Activated CD4-positive, alpha-beta T cell treated with anti-CD3 and anti-CD28 coated beads for 4 hours (primary cell): Measurements from ENCODE around the gene PARVG.

Experiments
- DNase-seq, 2 donors: peaks; one replicate each; pipeline ENCODE4 v3.0.0-alpha.2; 2020

PARVG gene

DNA sequence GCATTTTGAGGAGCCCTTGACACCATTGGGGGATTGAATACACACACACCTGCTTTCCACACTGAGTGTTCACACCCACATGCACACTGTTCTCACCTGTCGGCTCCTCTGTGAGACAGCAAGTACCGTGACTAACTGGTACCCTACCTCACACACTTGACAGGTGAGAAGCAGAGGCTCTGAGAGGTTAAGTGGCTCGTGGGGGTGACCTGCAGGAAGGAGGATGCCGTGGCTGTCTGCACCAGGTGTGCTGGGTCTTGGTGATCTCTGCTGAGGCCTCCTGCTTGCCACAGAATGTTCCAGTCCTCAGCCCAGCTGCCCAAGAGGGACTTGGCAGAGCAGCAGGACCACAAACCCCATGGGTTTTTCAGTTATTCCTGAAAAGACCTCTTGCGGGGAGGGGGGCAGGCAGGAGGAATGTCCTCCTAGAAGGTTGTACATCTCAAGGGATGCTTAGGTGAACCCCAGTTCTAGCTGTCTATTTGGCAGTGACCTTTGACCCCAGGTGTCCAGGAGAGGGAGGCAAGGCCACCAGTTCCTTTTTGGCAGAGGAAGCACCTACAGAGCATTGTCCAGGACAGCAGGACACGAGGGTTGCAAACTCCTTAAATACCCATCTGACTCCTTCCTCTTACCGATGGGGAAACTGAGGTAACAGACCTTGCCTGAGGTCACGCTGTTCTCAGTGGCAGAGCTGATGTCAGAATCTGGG is 66.0 kb downstream of the PARVG start:
- no peak for DNase-seq

DNA sequence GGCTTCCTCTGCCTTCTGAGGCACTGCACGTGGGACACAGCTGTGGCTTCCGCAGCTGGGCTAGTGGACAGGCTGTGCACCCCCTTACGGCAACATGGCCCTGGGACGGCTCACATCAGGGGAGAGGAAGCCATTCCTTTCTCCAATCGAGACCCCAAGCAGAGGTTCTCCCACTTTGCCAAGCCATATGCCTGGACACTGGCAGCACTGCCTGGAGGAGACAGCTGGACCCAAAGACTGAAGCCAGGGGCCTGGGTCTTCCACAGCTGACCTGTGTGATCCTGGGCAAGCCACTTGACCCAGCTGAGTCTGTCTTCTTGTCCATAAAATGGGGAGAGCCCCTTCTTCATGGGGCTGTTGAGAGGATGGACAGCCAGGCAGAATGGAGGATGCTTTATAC is 66.6 kb downstream of the PARVG start:
- no peak for DNase-seq

DNA sequence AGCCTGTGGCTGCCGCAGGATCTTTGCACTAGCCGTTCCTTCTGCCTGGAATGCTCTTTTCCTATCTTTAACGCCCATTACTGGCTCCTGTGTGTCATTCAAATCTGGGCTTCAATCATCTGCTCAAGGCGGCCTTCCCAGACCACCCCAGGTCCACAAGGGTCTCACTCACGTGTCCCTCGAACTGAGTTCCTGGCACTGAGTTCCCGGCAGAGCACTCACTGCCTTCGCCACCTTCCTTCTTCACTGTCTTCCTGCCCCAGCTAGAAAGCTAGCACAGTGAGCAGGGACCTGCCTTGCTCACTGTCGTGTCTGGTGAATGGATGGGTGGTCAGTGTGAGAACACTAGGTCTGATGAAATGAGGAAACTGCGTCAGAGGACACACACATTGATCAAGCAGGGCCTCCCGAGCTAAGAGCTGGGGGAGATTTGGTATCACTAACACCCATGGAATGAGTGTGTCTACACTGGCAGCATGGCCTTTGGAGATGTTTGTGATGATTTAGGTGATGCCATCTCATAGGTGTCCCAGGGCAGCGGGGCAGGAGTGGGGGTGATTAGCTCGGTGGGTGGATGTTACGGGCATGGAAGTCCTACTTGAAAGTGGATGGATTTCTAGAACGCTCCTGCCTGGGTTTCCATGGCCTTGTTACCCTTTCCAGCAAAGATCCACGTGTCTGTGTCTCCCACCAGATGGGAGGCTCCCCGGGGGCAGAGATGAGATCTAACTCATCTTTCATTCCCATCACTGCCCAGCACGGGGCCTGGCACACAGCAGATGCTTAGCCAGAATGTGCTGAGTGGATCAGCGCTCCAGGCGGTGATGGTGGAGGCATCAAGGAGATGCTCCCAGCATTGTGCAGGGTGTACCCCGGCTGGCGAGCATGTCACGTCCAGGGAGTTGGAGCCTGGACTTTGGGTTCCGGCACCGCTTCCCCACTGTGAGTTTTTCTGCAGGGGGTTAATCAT is 67.5 kb downstream of the PARVG start:
- DNase-seq, result no peak

DNA sequence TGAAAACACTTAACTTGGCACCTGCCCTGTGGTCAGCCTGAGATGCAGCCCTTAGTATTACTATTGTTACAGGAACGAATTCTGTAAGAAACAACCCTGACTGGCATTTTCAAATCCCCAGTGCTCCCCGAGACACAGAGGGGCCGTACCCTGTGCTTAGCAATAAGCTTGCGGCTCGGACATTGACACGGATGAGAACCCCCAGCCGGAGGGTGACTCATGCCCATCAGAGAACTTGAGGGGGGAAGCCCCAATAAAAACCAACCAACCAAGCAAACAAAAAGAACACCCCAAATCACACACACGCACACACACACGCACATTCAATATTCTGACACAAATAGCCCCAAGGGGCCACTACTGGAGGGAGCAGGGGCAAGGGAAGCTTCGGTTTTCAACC is 68.2 kb downstream of the PARVG start:
- no peak for DNase-seq

DNA sequence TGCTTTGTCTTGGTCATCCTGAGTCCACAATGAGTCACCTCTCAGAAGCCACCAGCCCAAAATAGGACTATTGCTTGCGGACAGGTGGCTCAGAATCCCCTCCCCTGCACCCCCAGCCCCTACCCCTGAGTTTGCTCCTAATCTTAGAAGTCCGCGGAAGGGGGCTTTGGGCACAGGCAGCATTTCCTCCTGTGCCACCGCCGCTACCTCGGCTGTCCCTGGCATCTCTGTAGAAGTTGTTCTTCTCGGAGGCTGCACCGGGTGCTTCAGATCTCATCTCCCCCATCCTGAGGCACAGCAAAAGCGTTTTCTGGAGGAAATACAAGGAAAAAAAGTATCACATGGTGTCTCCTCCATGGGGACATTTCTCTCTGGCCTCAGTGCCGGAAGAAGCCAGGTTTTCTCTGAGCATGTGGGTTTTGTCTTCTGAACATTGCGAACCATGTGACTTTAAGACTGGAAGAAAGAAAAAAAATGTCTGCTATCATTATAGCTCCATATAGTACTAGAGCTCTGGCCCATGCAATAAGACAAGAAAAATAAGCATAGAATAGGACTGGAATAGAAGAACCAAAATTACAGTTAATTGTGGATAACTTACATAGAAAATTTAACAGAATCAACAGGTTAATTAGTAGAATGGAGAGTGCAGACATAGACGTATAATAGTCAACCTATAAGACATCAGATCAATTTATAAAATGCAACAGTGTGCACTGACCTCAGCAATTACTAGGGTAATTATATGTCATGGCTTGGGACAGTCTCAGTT is 68.8 kb downstream of the PARVG start:
- no peak for DNase-seq

DNA sequence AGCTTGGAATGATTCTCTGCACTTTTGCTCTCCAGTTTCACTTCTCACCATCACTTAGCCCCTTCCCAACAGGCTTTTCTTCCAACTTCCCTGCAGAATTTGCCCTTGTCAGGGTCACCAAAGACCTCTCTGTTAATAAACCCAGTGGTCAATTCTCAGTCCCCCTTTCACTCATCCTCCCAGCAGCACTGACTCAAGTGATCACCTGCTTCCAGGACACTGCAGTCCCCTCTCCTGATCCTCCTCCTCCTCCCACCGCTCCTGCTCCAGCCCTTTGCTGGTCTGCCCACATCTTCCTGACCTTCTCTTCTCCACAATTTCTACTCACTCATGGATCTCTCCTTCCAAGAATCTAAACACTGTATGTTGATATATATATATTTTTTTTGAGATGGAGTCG is 74.1 kb downstream of the PARVG start:
- DNase-seq, result no peak

DNA sequence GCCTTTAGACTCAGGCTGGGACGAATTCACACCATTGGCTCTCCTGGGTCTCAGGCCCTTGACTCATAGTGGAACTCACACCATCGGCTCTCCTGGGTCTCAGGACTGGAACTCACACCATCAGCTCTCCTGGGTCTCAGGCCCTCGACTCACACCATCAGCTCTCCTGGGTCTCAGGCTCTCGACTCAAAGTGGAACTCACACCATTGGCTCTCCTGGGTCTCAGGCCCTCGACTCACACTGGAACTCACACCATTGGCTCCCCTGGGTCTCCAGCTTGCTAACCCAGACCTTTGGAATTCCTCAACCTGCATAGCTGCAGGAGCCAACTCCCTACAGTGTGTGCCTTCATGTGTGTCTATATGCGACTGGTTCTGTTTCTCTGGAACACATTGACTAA is 75.4 kb downstream of the PARVG start:
- DNase-seq, result no peak

DNA sequence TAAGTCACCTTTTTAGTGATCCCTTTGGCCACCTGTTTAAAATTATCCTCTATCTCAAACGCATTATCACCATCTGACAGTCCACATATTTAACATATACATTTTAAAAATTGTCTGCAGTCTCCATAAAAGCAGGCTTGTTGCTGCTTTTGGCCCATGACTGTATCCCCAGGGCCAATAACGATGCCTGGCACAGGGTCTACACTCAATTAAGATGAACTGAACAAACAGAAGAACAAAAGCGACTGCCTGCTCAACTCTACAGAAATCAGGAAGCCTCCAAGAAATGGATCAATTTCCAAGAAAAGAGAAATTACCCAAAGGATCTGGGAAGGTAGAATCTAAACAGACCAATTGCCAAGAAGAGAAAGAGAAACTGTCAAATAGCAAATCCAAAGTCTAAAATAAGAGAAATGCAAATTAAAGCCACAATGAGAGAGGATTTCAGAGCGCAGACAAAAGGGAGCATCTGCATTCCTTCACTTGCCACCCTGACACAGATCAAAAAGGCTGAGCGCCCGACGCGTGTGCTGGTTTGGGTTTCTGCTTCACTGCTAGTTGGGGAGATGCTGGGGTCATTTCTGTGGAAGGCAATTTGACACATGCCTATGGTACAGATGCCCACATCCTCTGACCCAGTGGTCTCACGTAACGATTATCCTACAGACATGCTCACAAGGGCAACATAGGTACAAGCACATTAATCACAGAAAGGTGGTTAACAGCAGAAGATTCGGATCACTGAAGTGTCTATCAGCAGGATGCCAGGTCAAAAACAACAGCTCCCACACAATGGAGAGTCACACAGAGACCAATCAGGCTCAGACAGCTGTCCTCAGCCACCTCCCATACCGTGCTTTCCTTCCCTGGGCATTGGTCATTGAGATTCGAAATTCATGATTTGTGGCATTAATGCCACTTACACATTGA is 76.1 kb downstream of the PARVG start:
- DNase-seq, result no peak
